HPDE6-E6E7 (cell line): ENCODE measurements around the gene NDUFAF2.
"Not testable (repeated sequence)": the region's sequence is repeated elsewhere in the genome, so short reads cannot be mapped to it uniquely, and the experiment has no call there.

ENCODE experiments used
- DNase-seq: peaks from one replicate; pipeline ENCODE4 v3.0.0; 2011; ENCODE audit warnings: missing footprints; ENCODE audit errors: extremely low spot score

Gene NDUFAF2

GRCh38 chr5:60993425-60993824, 48.4 kb downstream of the NDUFAF2 start:
- no peak for DNase-seq

GRCh38 chr5:60993875-60994571, 49.0 kb downstream of the NDUFAF2 start:
- no peak for DNase-seq

- no peak for DNase-seq
Observed at GRCh38 chr5:60996368-60996767, 51.4 kb downstream of the NDUFAF2 start.

GRCh38 chr5:60997721-60998120, 52.7 kb downstream of the NDUFAF2 start:
- no peak for DNase-seq

GRCh38 chr5:61000887-61001286, 55.9 kb downstream of the NDUFAF2 start:
- no peak for DNase-seq

DNA sequence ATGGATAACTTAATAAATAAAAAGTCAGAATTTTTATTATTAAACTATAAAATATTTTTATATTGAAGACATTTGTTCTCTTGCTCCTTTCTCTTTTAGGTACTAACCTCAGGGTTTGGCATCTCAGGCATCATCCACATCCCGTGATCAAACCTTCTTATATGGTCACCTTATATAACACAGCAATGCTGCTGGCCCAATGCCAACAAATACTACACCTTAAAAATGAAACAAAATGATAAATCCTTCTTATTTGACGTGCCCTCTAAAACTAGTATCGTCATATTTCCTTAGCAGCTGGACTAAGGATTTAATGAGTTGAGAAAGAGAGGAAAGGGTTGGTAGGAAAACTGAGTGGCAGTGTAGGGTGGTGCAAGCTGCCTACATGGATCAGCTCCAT, 56.6 kb downstream of the NDUFAF2 start:
- no peak for DNase-seq

DNA sequence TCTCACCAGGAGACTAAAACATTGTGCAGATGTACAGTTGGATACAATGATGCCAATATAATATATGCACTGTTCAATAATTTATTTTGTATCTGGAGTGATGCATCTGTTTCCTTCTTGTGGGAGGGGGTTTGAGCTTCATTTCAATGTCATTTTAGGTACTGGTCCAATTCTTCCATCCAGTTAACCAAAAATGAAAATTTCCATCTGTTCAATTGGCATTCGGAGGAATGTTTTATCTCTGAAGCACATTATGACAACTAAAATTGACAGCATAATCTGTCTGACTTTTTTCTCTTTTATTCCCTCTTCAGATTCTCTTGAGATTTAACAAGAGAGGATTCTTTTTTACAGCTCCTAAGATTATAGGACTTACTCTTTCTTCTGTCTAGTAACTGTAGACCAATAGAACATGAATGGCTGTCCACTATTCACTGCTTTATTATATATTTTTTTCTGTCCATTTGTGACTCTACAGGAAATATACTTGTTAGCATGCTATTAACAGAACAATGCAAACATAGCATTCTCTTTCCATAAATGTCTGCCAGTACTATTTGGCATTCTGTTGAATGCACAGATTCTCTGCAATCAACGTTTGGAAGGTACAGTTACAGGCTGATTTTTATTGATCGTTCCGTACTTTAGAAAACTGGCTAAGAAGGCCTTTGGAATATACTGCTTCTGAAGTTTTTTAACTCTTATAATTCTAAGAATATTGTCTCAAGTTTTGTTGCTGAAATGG, 57.8 kb downstream of the NDUFAF2 start:
- DNase-seq, result no peak

GRCh38 chr5:61004448-61004847, 59.4 kb downstream of the NDUFAF2 start:
- no peak for DNase-seq

DNA sequence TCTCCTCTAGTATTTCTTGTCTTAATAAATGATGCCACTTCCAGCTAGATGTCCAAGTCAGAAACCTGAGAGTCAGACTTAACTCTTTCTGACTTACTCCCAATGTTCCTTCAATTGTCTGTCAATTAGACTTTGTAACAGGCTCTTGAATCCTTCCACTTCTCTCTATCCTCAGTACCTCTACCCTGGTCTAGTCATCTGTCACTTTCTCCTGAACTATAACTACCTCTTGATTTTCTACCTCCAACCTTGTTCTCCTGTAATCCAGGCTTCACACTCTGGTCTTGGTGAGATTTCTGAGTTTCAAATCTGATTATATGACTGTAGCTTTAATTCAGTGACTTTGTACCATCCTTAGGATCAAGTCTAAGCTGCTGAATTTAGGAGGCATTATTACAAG, 64.9 kb downstream of the NDUFAF2 start:
- DNase-seq, result no peak

- no peak for DNase-seq
Observed at GRCh38 chr5:61010467-61011454, 65.8 kb downstream of the NDUFAF2 start.

DNA sequence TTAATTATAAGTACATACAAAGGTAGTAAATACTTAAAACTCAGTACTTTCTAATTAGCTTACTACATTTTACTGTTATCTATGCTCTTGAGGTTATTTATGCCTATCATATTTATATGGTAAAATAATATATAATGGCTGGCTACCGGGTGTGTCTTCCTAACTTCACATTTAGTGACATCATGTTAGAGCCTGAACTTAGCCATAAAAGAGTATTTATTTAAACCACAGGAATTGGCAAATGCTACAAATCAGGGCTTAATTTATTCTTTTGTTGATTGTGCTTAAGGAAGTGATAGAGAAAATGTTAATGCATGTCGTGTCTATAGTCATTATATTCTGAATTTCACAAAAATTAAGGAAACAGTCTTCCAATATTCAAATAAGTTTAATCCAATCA, 73.1 kb downstream of the NDUFAF2 start:
- DNase-seq, result no peak

GRCh38 chr5:61019642-61020041, 74.6 kb downstream of the NDUFAF2 start:
- no peak for DNase-seq

- DNase-seq, result no peak
Observed at GRCh38 chr5:61020415-61020814, 75.4 kb downstream of the NDUFAF2 start.

DNA sequence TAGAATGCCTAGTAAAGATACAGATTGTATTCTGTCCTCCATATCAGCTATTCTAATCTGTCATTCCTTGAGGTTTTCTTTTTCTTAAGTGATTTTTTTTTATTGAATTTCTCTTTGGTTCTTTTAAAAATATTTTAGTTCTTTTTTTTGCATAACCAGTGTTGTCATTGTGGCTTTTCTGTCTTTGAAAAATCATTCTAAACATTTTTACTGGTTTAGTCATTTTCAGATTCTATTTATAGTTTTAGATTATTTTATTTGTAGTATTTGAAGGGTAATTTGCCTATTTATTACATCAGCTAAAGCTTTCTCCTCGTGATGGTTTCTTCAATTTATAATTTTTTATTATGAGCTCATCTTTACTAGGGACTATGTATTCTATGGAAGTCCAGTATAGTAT, 78.1 kb downstream of the NDUFAF2 start:
- no peak for DNase-seq

DNA sequence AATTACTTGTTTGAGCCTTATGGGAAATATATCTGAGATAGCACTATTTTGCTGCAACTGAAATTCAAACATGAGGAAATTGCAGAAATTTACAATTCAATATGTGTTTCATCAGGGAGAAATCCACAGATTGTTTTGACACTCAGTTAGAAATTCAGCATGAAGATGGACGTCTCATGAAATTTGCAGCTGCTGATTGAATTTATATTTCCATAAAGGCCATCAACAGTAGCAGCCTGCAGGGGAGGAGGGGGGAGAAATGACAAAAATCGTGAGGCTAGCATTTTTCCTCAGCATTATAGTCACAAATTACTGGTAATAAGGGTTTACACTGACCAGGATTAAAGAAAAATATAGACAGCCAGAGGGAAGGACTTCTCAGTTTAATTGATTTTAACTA, 81.0 kb downstream of the NDUFAF2 start:
- no peak for DNase-seq

DNA sequence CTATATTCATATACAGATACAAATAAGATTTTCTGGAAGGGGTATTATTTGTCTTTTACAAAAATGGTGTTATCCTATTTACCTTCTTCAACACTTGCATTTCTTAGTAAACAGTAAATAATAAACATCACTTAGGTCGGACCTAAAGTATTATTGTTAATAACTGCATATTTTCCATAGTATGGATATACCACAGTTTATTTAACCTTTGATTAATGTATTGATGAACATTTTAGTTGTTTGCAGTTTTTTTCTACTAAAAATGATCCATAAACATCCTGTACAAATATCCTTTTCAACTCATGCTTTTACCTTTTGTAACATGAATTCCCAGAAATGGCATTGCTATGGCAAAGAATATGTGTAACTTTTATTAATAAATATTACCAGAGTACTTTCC, 83.4 kb downstream of the NDUFAF2 start:
- no peak for DNase-seq

DNA sequence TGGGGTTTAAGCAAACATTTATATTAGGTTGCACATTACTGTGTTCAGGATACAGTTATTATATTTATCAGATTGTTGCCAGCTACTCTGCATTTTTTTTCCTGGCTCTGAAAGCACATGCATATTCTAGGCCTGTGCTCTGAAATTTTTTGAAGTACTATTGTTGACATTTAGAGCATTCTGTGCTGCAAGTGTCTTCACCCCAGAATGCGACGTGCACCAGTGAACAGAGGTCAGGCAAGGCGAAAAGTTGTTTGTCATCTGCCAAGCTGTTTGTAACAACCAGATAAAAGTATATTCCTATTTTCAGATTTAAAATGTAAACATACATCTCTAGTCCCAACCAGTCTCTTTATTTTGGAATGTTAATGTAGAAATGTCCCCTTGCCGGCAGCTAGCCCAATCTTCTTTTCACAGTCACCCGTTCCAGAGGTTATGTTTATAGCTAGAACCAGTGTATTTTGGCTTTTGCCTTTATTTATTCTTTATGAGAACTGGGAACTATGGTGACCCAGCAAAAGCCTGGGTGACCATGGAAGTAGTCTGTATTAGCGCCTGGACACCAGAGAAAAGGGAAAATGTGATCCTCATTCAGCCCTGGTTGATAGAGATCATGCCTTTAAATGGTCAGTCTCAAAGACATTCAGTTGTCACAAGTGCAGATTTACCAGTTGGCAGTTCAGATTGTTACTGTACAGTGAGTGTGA, 84.6 kb downstream of the NDUFAF2 start:
- no peak for DNase-seq

DNA sequence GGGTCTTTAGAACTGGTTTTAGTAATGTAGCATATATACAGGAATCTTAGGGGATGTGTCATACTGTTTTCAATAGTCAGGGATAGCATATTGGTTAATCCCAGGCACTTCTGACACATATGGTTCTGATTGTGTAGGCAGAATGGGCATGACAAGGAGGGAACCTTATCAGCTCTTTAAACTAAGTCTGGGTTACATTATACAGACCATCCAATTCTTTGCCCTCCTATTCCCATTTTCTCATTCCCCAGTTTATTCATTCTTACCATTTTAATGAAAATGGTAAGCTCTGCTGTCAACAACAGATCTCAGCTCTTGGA, 85.1 kb downstream of the NDUFAF2 start:
- no peak for DNase-seq

DNA sequence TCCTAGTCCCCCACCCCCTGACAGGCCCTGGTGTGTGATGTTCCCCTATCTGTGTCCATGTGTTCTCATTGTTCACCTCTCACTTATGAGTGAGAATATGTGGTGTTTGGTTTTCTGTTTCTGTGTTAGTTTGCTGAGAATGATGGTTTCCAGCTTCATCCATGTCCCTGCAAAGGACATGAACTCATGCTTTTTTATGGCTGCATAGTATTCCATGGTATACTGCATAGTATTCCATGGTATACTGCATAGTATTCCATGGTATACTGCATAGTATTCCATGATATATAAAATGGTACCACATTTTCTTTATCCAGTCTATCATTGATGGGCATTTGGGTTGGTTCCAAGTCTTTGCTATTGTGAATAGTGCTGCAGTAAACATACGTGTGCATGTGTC, 86.3 kb downstream of the NDUFAF2 start:
- DNase-seq, result not testable (repeated sequence)

GRCh38 chr5:61044545-61044944, 99.5 kb downstream of the NDUFAF2 start:
- DNase-seq, result no peak

DNA sequence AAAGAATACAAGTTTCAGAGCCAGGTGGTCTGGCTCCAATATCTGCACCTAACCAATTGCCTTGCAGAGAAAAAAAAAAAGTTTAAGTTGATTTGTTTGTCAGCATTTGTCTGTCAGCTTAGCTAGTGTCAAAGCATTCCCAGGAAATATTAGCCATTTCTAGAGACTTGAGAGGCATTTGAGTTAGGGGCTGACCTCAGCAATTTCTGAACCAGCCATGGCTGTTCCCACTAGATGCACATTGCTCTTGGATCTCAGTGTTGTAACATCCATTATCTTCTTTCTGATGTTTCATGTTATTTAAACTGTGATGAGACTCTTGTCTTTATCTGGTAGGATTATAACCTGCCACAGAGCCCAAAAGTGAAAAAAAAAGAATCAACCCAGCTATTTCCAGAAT, 102.3 kb downstream of the NDUFAF2 start:
- DNase-seq, result no peak

DNA sequence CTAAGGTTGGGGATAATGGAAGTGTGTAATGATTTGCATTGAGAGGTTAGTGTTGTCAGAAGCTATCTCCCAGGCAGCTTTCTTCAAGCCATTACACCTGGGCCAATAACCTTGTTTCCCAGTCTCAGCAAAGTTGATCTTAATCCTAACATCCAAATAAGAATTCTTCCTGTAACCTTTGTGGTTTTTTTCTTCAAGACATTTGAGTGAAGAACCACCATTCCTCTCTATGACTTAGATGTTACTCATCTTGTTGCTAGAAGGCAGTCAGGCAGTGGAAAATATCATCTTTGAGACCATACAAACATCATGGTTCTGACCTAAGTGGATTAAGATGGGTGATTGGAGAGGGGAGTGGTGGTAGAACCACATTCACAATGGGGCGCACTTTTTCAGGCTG, 103.5 kb downstream of the NDUFAF2 start:
- peak; percentile 26 for DNase-seq
